Measurements from ENCODE around the gene DENND4B. TPM values are rescaled to one million over a fixed set of nuclear protein-coding genes. Genes with fewer than 3 reads are reported as not detected.

The DENND4B gene
- total and polyA plus RNA-seq, 2 experiments from 2014 or later: 3.9 to 6.1 TPM

DNA sequence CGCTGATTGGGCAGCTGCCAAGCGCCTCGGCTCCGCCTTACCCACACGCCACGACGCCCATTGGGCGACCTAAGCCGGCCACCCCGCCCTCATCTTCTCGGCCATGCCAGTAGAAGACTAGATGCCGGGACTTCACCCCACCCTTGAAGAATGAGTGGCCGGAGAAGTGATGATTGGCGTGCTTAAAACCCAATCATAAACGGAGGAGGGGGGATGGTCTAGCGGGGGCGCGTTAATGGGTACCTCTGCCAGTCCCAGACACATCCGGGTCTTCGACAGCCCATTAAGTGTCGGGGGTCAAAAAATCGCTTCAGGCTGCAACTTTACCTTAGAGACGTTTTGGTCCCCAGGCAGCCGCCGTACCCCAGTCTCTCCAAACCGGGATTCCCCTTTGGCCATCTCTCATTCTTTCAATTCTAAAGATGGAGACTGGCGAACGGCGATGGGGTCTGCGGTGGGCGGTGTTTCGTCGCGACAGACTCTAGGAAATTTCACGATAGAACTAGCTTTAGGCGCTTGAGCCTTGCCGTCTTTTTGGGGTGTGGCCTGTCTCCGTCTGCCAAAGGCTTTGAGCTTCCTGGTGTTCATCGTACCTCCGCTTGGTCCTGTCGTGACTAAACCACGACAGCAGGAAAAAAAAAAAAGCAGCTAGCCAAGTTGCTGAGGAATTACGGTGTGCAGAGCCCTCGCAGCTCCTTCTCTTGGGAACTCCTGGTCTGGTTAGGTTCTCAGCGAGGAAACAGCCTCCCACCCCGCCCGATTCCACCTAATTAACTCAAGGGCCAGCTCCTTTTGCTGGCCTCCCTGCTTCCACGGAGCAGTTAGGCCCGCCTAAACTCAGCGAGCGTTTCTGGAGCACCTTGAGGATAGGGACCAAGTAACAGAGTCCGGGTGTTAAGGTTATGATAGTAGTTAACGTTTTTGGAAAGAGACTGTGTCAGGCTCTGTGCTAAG is 23.3 kb downstream of the DENND4B start, which contains the start of gene GATAD2B:
GATAD2B (minus strand) TSS at position 1 of the 954 bp plus-strand sequence. CDS start 94,625 bp downstream, outside the sequence.
- in situ Hi-C loops (cut with MboI): no loop called here
- Histone ChIP-seq H3K4me1 (ENCODE audit: insufficient read depth) (peaks cover 30% of the 10 kb centered on the region), H3K36me3 (ENCODE audit: low read depth) (no peaks in the 10 kb centered on the region), H3K79me2 (ENCODE audit: insufficient read depth) (peaks cover 40% of the 10 kb centered on the region), H3K27me3 (replicated peaks; ENCODE audit: insufficient read depth) (no peaks in the 10 kb centered on the region), H3K27ac (peak within 1 kb of the TSS; percentile 90), H3K4me3 (peak within 1 kb of the TSS; percentile 96), H3K9ac (peak within 1 kb of the TSS; percentile 87), H3K9me2 (ENCODE audit: insufficient read depth) (no peaks in the 10 kb centered on the region), H4K20me1 (ENCODE audit: insufficient read depth) (peaks cover 23% of the 10 kb centered on the region), H3K9me3 (ENCODE audit: low read depth) (no peaks in the 10 kb centered on the region), H2AFZ (peak within 1 kb of the TSS; percentile 94), H3K4me2 (ENCODE audit: unreplicated experiment) (peak within 1 kb of the TSS; percentile 90), H3F3A (ENCODE audit: insufficient read depth) (peaks cover 41% of the 10 kb centered on the region)
- WGBS, 2 experiments (ENCODE audit: low coverage in 1 of 2, low lambda C conversion rate in 2 of 2, missing lambda C conversion rate in 2 of 2): 0 to 1% methylated on average over 50 to 53 of the region's 53 CpGs
- no peak for TF ChIP-seq EZH2 (IDR thresholded peaks at IDR 0.05; ENCODE audit: insufficient read depth, poor library complexity, severe bottlenecking)
- TF ChIP-seq EZH2phosphoT487 (IDR thresholded peaks at IDR 0.05; ENCODE audit: insufficient read depth, low read depth): no peak
- peak; percentile 100 for DNase-seq

DNA sequence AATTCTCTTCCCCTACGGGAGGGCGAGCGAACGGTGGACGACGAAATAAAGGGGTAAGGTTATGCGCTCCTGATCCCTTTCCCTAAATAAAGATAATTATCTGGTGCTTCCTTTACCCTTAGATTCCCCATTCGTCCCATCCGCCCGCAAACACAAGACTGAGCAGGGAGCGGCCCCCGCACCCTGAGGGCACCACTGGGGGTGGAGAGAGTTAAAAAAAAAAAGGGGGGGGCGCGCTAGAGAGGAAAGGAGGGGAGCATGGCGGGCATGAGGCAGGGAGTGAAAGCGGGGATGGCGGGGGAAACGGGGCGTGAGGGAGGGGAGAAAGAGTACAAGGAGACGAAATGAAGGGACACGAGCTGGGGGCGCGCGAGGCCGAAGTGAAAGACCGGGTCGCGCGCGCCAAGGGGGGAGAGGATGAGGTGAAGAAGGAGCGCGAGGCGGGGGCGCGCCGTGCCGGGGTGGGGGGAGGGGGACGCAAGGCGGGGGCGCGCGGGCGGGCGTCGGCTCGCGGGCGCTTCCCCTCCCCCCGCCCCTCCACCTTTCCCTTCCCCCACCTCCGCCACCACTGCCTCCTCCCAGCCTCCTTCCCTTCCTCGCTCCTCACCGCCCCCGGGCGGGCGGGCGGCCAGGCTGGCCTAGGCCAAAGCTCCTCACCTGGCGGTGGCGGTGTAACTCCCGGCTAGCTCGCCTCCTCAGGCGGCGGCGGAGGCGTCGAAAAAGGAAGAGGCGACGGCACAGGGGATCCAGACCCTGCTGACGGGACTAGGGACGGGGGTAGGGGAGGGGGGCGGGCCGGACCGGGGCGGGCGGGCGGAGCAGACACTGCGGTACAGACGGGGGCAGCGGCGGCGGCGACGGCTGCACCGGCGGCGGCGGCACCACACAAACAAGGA is 24.2 kb downstream of the DENND4B start:
- H4K20me1 ChIP-seq (ENCODE audit: insufficient read depth): peaks cover 23% of the 10 kb centered on the region
- H3K27me3 ChIP-seq (replicated peaks; ENCODE audit: insufficient read depth): no peaks in the 10 kb centered on the region
- H3K4me2 ChIP-seq (ENCODE audit: unreplicated experiment): peak overlapping the region; percentile 88
- H3F3A ChIP-seq (ENCODE audit: insufficient read depth): peaks cover 41% of the 10 kb centered on the region
- H3K9ac ChIP-seq: peak overlapping the region; percentile 84
- no peaks in the 10 kb centered on the region for H3K9me2 ChIP-seq (ENCODE audit: insufficient read depth)
- peak overlapping the region; percentile 44 for H2AFZ ChIP-seq
- H3K9me3 ChIP-seq (ENCODE audit: low read depth): no peaks in the 10 kb centered on the region
- H3K4me3 ChIP-seq: peak overlapping the region; percentile 96
- H3K79me2 ChIP-seq (ENCODE audit: insufficient read depth): peaks cover 49% of the 10 kb centered on the region
- no peaks in the 10 kb centered on the region for H3K36me3 ChIP-seq (ENCODE audit: low read depth)
- peaks cover 30% of the 10 kb centered on the region for H3K4me1 ChIP-seq (ENCODE audit: insufficient read depth)
- no peak for TF ChIP-seq EZH2phosphoT487 (IDR thresholded peaks at IDR 0.05; ENCODE audit: insufficient read depth, low read depth)
- TF ChIP-seq EZH2 (IDR thresholded peaks at IDR 0.05; ENCODE audit: insufficient read depth, poor library complexity, severe bottlenecking): no peak
- in situ Hi-C loops (cut with MboI): no loop called here
- H3K27ac ChIP-seq: peak overlapping the region; percentile 65
- peak; percentile 58 for DNase-seq
- WGBS, 2 experiments (ENCODE audit: low coverage in 1 of 2, low lambda C conversion rate in 2 of 2, missing lambda C conversion rate in 2 of 2): 1 to 2% methylated on average over 12 to 82 of the region's 86 CpGs

DNA sequence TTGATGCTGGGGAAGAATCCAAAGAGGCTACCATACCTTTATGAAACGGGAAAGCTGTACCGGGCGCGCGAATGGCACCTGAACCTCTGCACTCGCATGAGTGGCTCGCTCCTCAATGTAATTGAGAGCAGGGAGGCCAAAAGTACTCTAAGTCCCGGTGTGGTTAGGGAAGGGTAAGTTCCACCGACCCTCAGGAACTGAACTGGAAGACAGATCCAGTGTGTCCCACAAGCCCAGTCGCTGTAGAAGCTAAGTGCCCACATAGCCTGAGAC is 24.8 kb downstream of the DENND4B start:
- peaks cover 23% of the 10 kb centered on the region for H4K20me1 ChIP-seq (ENCODE audit: insufficient read depth)
- H3K36me3 ChIP-seq (ENCODE audit: low read depth): no peaks in the 10 kb centered on the region
- peaks cover 30% of the 10 kb centered on the region for H3K4me1 ChIP-seq (ENCODE audit: insufficient read depth)
- peak overlapping the region; percentile 44 for H2AFZ ChIP-seq
- 1 to 3% methylated on average over 10 of the region's 10 CpGs for WGBS, 2 experiments (ENCODE audit: low coverage in 1 of 2, low lambda C conversion rate in 2 of 2, missing lambda C conversion rate in 2 of 2)
- H3K9ac ChIP-seq: peak overlapping the region; percentile 84
- H3K27me3 ChIP-seq (replicated peaks; ENCODE audit: insufficient read depth): no peaks in the 10 kb centered on the region
- DNase-seq: no peak
- H3K9me2 ChIP-seq (ENCODE audit: insufficient read depth): no peaks in the 10 kb centered on the region
- H3K27ac ChIP-seq: peak overlapping the region; percentile 65
- no peaks in the 10 kb centered on the region for H3K9me3 ChIP-seq (ENCODE audit: low read depth)
- in situ Hi-C loops (cut with MboI): no loop called here
- peaks cover 55% of the 10 kb centered on the region for H3K79me2 ChIP-seq (ENCODE audit: insufficient read depth)
- TF ChIP-seq EZH2 (IDR thresholded peaks at IDR 0.05; ENCODE audit: insufficient read depth, poor library complexity, severe bottlenecking): no peak
- TF ChIP-seq EZH2phosphoT487 (IDR thresholded peaks at IDR 0.05; ENCODE audit: insufficient read depth, low read depth): no peak
- peak overlapping the region; percentile 88 for H3K4me2 ChIP-seq (ENCODE audit: unreplicated experiment)
- peak overlapping the region; percentile 96 for H3K4me3 ChIP-seq
- peaks cover 41% of the 10 kb centered on the region for H3F3A ChIP-seq (ENCODE audit: insufficient read depth)

DNA sequence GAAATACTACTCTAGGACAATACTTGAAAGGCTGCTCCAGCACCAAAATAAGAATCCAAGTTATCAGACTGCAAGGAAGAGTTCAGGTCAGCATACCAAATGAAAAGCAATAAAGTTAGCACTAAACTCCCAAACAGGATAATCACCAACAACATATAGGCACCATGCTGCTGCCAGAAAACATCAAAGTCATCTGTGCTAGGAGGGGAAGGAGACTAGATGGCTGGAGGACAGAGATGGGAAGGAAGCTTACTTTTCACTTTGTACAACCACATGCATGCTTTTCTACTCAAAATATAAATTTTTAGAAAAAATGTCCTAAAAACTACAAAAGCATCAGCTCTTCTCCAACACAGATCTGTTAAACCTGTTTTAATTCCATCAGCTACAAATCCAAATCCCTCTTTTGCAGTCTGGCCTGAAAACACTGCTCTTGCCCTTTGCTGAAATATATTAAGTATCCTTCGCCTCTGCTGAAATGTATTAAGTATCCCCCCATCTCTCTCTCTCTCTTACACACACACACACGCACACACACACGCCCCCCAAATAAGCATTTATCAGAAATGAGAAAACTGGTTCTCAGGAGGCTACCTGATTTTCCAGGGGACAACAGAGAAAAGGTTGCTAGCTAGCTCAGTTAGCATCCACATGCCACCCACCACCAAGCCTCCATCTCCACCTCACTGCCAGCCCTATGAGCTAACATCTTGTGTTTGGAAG is 25.3 kb downstream of the DENND4B start:
- peaks cover 23% of the 10 kb centered on the region for H4K20me1 ChIP-seq (ENCODE audit: insufficient read depth)
- H3K27ac ChIP-seq: no peak overlapping the region
- H3K4me3 ChIP-seq: peak overlapping the region; percentile 96
- no peak overlapping the region for H2AFZ ChIP-seq
- H3K36me3 ChIP-seq (ENCODE audit: low read depth): no peaks in the 10 kb centered on the region
- peaks cover 41% of the 10 kb centered on the region for H3F3A ChIP-seq (ENCODE audit: insufficient read depth)
- WGBS, 2 experiments (ENCODE audit: low coverage in 1 of 2, low lambda C conversion rate in 2 of 2, missing lambda C conversion rate in 2 of 2): 6 to 15% methylated on average over 3 of the region's 3 CpGs
- no peaks in the 10 kb centered on the region for H3K27me3 ChIP-seq (replicated peaks; ENCODE audit: insufficient read depth)
- peak overlapping the region; percentile 88 for H3K4me2 ChIP-seq (ENCODE audit: unreplicated experiment)
- peak overlapping the region; percentile 84 for H3K9ac ChIP-seq
- no peak for TF ChIP-seq EZH2 (IDR thresholded peaks at IDR 0.05; ENCODE audit: insufficient read depth, poor library complexity, severe bottlenecking)
- no peak for TF ChIP-seq EZH2phosphoT487 (IDR thresholded peaks at IDR 0.05; ENCODE audit: insufficient read depth, low read depth)
- in situ Hi-C loops (cut with MboI): no loop called here
- DNase-seq: peak; percentile 16
- H3K79me2 ChIP-seq (ENCODE audit: insufficient read depth): peaks cover 60% of the 10 kb centered on the region
- no peaks in the 10 kb centered on the region for H3K9me2 ChIP-seq (ENCODE audit: insufficient read depth)
- no peaks in the 10 kb centered on the region for H3K9me3 ChIP-seq (ENCODE audit: low read depth)
- peaks cover 30% of the 10 kb centered on the region for H3K4me1 ChIP-seq (ENCODE audit: insufficient read depth)
